HK-2 (cell line): Measurements from ENCODE around the gene ABHD6.
"Not testable (repeated sequence)": the region's sequence is repeated elsewhere in the genome, so short reads cannot be mapped to it uniquely, and the experiment has no call there.

Source experiments
- DNase-seq: peaks from one replicate; pipeline ENCODE4 v3.0.0-alpha.2; 2018; ENCODE audit not compliant: unreplicated experiment

Gene ABHD6

GRCh38 chr3:58243976-58244585 lies 6.5 kb downstream of the ABHD6 start:
- no peak for DNase-seq

GRCh38 chr3:58246148-58247047 lies 8.8 kb downstream of the ABHD6 start:
- no peak for DNase-seq

- no peak for DNase-seq
Measured at GRCh38 chr3:58249358-58250092, 11.9 kb downstream of the ABHD6 start.

GRCh38 chr3:58250093-58250707 lies 12.6 kb downstream of the ABHD6 start:
- no peak for DNase-seq

- no peak for DNase-seq
Measured at GRCh38 chr3:58251631-58252035, 14.0 kb downstream of the ABHD6 start.

- no peak for DNase-seq
Measured at GRCh38 chr3:58254144-58254543, 16.6 kb downstream of the ABHD6 start.

- DNase-seq: no peak
Measured at GRCh38 chr3:58256061-58256460, 18.5 kb downstream of the ABHD6 start.

GRCh38 chr3:58256511-58256910 lies 18.9 kb downstream of the ABHD6 start:
- DNase-seq: no peak

GRCh38 chr3:58258392-58259055 lies 20.9 kb downstream of the ABHD6 start:
- no peak for DNase-seq

GRCh38 chr3:58260261-58260731 lies 22.7 kb downstream of the ABHD6 start:
- DNase-seq: peak; percentile 32

GRCh38 chr3:58260733-58261132 lies 23.1 kb downstream of the ABHD6 start:
- DNase-seq: peak; percentile 18

- DNase-seq: no peak
Measured at GRCh38 chr3:58261954-58262666, 24.5 kb downstream of the ABHD6 start.

- no peak for DNase-seq
Measured at GRCh38 chr3:58266577-58266976, 29.0 kb downstream of the ABHD6 start.

- not testable (repeated sequence) for DNase-seq
Measured at GRCh38 chr3:58267543-58267942, 30.0 kb downstream of the ABHD6 start.

GRCh38 chr3:58269356-58269755 lies 31.8 kb downstream of the ABHD6 start:
- no peak for DNase-seq

- DNase-seq: no peak
Measured at GRCh38 chr3:58270485-58270884, 32.9 kb downstream of the ABHD6 start.

GRCh38 chr3:58271901-58272501 lies 34.4 kb downstream of the ABHD6 start:
- DNase-seq: peak; percentile 12

GRCh38 chr3:58272891-58273290 lies 35.3 kb downstream of the ABHD6 start:
- DNase-seq: no peak

- DNase-seq: not testable (repeated sequence)
Measured at GRCh38 chr3:58273362-58273761, 35.8 kb downstream of the ABHD6 start.

- no peak for DNase-seq
Measured at GRCh38 chr3:58274027-58274614, 36.5 kb downstream of the ABHD6 start.
